OCI-LY3 (cell line): ENCODE measurements around the gene WDR53.

Experiments
- CTCF ChIP-seq: fragments of 200-600, 300-600 bp; sonication (generic); IDR thresholded peaks from 2 replicates; pipeline ENCODE4 v1.5.1; 2014; ENCODE audit warnings: antibody characterized with exemption, low read length, low read depth
- EZH2phosphoT487 ChIP-seq: fragments of 200-600 bp; shearing (Covaris generic); IDR thresholded peaks from 2 replicates; pipeline ENCODE4 v1.6.1; 2018; ENCODE audit warnings: antibody characterized with exemption, mixed run types, low read depth

GRCh38 chr3:196558476-196558875, 9.9 kb downstream of the WDR53 start:
- no peak for TF ChIP-seq CTCF
- no peak for TF ChIP-seq EZH2phosphoT487
